ENCODE measurements around the gene GAREM2. TPM values are rescaled to one million over a fixed set of nuclear protein-coding genes. Genes with fewer than 3 reads are reported as not detected.

Gene GAREM2
- total and polyA plus RNA-seq, 10 donors, result 0.62 to 6.3 (median 1.9) TPM

- Histone ChIP-seq H3K4me3 (no peak overlapping the region), H3K27me3 (replicated peaks in 1 of 7) (peaks cover 0 to 12% (median 0%) of the 10 kb centered on the region in 7 donors), H3K9me3 (no peaks in the 10 kb centered on the region), H3K36me3 (no peaks in the 10 kb centered on the region), H3K27ac (no peak overlapping the region), H3K4me1 (peaks cover 0 to 15% (median 5%) of the 10 kb centered on the region in 6 donors)
- TF ChIP-seq CTCF (IDR thresholded peaks at IDR 0.05 in 8 of 11, conservative IDR thresholded peaks at IDR 0.05 in 3 of 11) (no peak), POLR2A (IDR thresholded peaks at IDR 0.05) (no peak), POLR2AphosphoS5 (IDR thresholded peaks at IDR 0.05) (no peak)
- whole genome bisulfite sequencing, 5 donors, result 34 to 60% (median 43%) methylated on average over 7 of the region's 7 CpGs
- no peak for DNase-seq
- intact Hi-C loops (cut with DNase I; ENCODE audit: low total_unique reads), result loop anchor here (10.0 kb wide), 1 partner anchor 149 kb away; no protein-coding TSS in a partner anchor
Observed at GRCh38 chr2:26144031-26144430, 28.9 kb upstream of the GAREM2 start.

GRCh38 chr2:26144953-26145680 is 27.8 kb upstream of the GAREM2 start:
- H3K27me3 ChIP-seq (replicated peaks in 1 of 7), result peaks cover 0 to 23% (median 5%) of the 10 kb centered on the region in 7 donors
- intact Hi-C loops (cut with DNase I; ENCODE audit: low total_unique reads), result loop anchor here (5.0 to 10.0 kb wide), 2 partner anchors 150 to 193 kb away; no protein-coding TSS in a partner anchor
- no peaks in the 10 kb centered on the region for H3K36me3 ChIP-seq
- no peak overlapping the region for H3K27ac ChIP-seq
- 26 to 34% (median 28%) methylated on average over 11 of the region's 11 CpGs for WGBS, 5 donors
- H3K4me1 ChIP-seq, result peaks cover 0 to 15% (median 5%) of the 10 kb centered on the region in 6 donors
- no peaks in the 10 kb centered on the region for H3K9me3 ChIP-seq
- peak overlapping the region in 1 of 8 donors; percentile 9 for H3K4me3 ChIP-seq
- TF ChIP-seq CTCF (IDR thresholded peaks at IDR 0.05 in 8 of 11, conservative IDR thresholded peaks at IDR 0.05 in 3 of 11) (peak; percentile 36 to 79 (median 73)), POLR2A (IDR thresholded peaks at IDR 0.05) (no peak), POLR2AphosphoS5 (IDR thresholded peaks at IDR 0.05) (peak in 1 of 3 donors; percentile 17)
- peak; percentile 81 for DNase-seq

- intact Hi-C loops (cut with DNase I; ENCODE audit: low total_unique reads), result loop anchor here (5.0 to 10.0 kb wide), 2 partner anchors 154 to 196 kb away; no protein-coding TSS in a partner anchor
- Histone ChIP-seq H3K4me1 (peaks cover 0 to 15% (median 5%) of the 10 kb centered on the region in 6 donors), H3K9me3 (peaks cover 0 to 2% (median under 1%) of the 10 kb centered on the region in 8 donors), H3K4me3 (no peak overlapping the region), H3K36me3 (no peaks in the 10 kb centered on the region), H3K27ac (no peak overlapping the region), H3K27me3 (replicated peaks in 1 of 7) (peaks cover 0 to 34% (median 9%) of the 10 kb centered on the region in 7 donors)
- no peak for DNase-seq
- WGBS, 5 donors, result 31 to 50% (median 46%) methylated on average over 2 of the region's 2 CpGs
- no peak for TF ChIP-seq POLR2AphosphoS5 (IDR thresholded peaks at IDR 0.05)
- TF ChIP-seq POLR2A (IDR thresholded peaks at IDR 0.05), result no peak
- TF ChIP-seq CTCF (IDR thresholded peaks at IDR 0.05 in 8 of 11, conservative IDR thresholded peaks at IDR 0.05 in 3 of 11), result no peak
Observed at GRCh38 chr2:26148501-26148900, 24.4 kb upstream of the GAREM2 start.

- TF ChIP-seq POLR2A (IDR thresholded peaks at IDR 0.05) (no peak), CTCF (IDR thresholded peaks at IDR 0.05 in 8 of 11, conservative IDR thresholded peaks at IDR 0.05 in 3 of 11) (no peak), POLR2AphosphoS5 (IDR thresholded peaks at IDR 0.05) (no peak)
- Histone ChIP-seq H3K9me3 (peaks cover 0 to 12% (median 10%) of the 10 kb centered on the region in 8 donors), H3K27me3 (replicated peaks in 1 of 7) (peaks cover 0 to 34% (median 9%) of the 10 kb centered on the region in 7 donors), H3K4me1 (peaks cover 0 to 3% (median 0%) of the 10 kb centered on the region in 6 donors), H3K4me3 (no peak overlapping the region), H3K27ac (no peak overlapping the region), H3K36me3 (no peaks in the 10 kb centered on the region)
- 76 to 84% (median 79%) methylated on average over 12 of the region's 12 CpGs for WGBS, 5 donors
- intact Hi-C loops (cut with DNase I; ENCODE audit: low total_unique reads), result no loop called here
- DNase-seq, result no peak
Observed at GRCh38 chr2:26150243-26150642, 22.6 kb upstream of the GAREM2 start.
